SU-DHL-6 (cell line): ENCODE measurements around the gene SPECC1.
A peak's percentile ranks its signal among the peaks of the same experiment; 100 is the strongest.

Experiments
- H2AFZ ChIP-seq: fragments of 200-600 bp; sonication (generic); 2 replicates; pipeline ENCODE4 v1.6.1; 2014; ENCODE audit warnings: low read depth, mild to moderate bottlenecking, moderate library complexity, mixed read lengths, antibody characterized with exemption, low read length; ENCODE audit not compliant: severe bottlenecking
- H3F3A ChIP-seq: fragments of 200-600 bp; shearing (Covaris generic); 2 replicates; pipeline ENCODE4 v1.6.0; 2016; ENCODE audit warnings: antibody characterized with exemption, mild to moderate bottlenecking; ENCODE audit not compliant: insufficient read depth
- H3K27ac ChIP-seq: fragments of 200-600 bp; sonication (generic); 2 replicates; pipeline ENCODE4 v1.5.1; 2016; ENCODE audit warnings: low read depth, mild to moderate bottlenecking, low read length, moderate library complexity, mixed read lengths
- H3K27me3 ChIP-seq: fragments of 200-600 bp; sonication (generic), shearing (Covaris generic); 2 replicates; pipeline ENCODE4 v1.6.0; 2014; ENCODE audit warnings: mild to moderate bottlenecking, low read length
- H3K36me3 ChIP-seq: fragments of 200-600 bp; sonication (generic); 2 replicates; pipeline ENCODE4 v1.6.1; 2014; ENCODE audit warnings: mild to moderate bottlenecking, low read length, mixed read lengths
- H3K4me2 ChIP-seq: fragments of 300-600, 200-600 bp; shearing (Covaris generic), sonication (generic); 2 replicates; pipeline ENCODE4 v1.6.0; 2014; ENCODE audit warnings: low read length, low read depth, mild to moderate bottlenecking; ENCODE audit not compliant: poor library complexity, severe bottlenecking
- H3K4me3 ChIP-seq: fragments of 200-600 bp; sonication (generic); 2 replicates; pipeline ENCODE4 v1.5.1; 2014; ENCODE audit warnings: antibody characterized with exemption, low read length, mild to moderate bottlenecking, mixed read lengths; ENCODE audit not compliant: insufficient read depth, poor library complexity, severe bottlenecking
- H3K79me2 ChIP-seq: fragments of 200-600 bp; sonication (generic); 2 replicates; pipeline ENCODE4 v1.6.1; 2014; ENCODE audit warnings: mild to moderate bottlenecking, low read length, moderate library complexity; ENCODE audit not compliant: insufficient read depth
- H3K9ac ChIP-seq: fragments of 200-600 bp; sonication (generic); 2 replicates; pipeline ENCODE4 v1.7.0; 2014; ENCODE audit warnings: mild to moderate bottlenecking, low read length
- H3K9me2 ChIP-seq: fragments of 200-600 bp; sonication (generic); replicated peaks from 2 replicates; pipeline ENCODE4 v1.6.1; 2014; ENCODE audit warnings: low read length; ENCODE audit not compliant: insufficient read depth
- H3K9me3 ChIP-seq: fragments of 200-600 bp; sonication (generic); 2 replicates; pipeline ENCODE4 v1.6.1; 2014; ENCODE audit warnings: low read length, mixed read lengths; ENCODE audit not compliant: insufficient read depth
- H4K20me1 ChIP-seq: fragments of 200-600 bp; sonication (generic); 2 replicates; pipeline ENCODE4 v1.6.1; 2014; ENCODE audit warnings: low read depth, mild to moderate bottlenecking, antibody characterized with exemption, low read length, moderate library complexity, mixed read lengths
- EZH2phosphoT487 ChIP-seq: fragments of 200-600 bp; sonication (generic), shearing (Covaris generic); conservative IDR thresholded peaks from 2 replicates; pipeline ENCODE4 v1.6.1; 2018; ENCODE audit warnings: mild to moderate bottlenecking, antibody characterized with exemption, low read length, moderate library complexity, mixed read lengths
- TF ChIP-seq, protein P1 (sequence below): fragments of 200-600 bp; sonication (generic); IDR thresholded peaks from one replicate; pipeline ENCODE4 v1.5.1; 2017; ENCODE audit warnings: antibody characterized with exemption, mild to moderate bottlenecking, low read length, moderate library complexity; ENCODE audit not compliant: insufficient read depth, poor library complexity, severe bottlenecking

Gene SPECC1

DNA sequence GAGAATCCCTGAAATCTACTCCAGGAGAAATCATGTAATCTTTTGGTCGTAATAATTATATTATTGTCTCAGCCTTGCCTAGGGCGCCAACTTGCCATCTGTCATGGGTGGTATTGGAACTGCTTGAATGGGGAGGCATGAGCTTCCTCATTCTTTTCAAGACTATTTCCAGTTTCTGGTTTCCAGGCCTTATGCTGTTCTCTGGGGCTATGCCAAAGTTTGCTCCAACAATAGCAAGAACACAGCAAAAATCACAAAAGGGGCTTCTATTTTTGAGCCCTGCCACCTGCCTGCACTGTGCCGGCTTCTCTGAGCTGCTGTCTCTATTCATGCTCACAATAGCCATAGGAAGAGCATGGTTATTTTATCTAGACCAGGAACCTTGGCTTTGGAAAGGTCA is 111.7 kb downstream of the SPECC1 start:
- H3K9me2 ChIP-seq = no peaks in the 10 kb centered on the region
- no peaks in the 10 kb centered on the region for H3K9me3 ChIP-seq
- H3K36me3 ChIP-seq = no peaks in the 10 kb centered on the region
- no peaks in the 10 kb centered on the region for H3K27me3 ChIP-seq
- no peak overlapping the region for H3K9ac ChIP-seq
- H3F3A ChIP-seq = no peaks in the 10 kb centered on the region
- H3K4me2 ChIP-seq = no peak overlapping the region
- no peak overlapping the region for H3K27ac ChIP-seq
- no peaks in the 10 kb centered on the region for H4K20me1 ChIP-seq
- H2AFZ ChIP-seq = no peak overlapping the region
- H3K79me2 ChIP-seq = no peaks in the 10 kb centered on the region
- H3K4me3 ChIP-seq = no peak overlapping the region
- TF ChIP-seq, protein P1, sequence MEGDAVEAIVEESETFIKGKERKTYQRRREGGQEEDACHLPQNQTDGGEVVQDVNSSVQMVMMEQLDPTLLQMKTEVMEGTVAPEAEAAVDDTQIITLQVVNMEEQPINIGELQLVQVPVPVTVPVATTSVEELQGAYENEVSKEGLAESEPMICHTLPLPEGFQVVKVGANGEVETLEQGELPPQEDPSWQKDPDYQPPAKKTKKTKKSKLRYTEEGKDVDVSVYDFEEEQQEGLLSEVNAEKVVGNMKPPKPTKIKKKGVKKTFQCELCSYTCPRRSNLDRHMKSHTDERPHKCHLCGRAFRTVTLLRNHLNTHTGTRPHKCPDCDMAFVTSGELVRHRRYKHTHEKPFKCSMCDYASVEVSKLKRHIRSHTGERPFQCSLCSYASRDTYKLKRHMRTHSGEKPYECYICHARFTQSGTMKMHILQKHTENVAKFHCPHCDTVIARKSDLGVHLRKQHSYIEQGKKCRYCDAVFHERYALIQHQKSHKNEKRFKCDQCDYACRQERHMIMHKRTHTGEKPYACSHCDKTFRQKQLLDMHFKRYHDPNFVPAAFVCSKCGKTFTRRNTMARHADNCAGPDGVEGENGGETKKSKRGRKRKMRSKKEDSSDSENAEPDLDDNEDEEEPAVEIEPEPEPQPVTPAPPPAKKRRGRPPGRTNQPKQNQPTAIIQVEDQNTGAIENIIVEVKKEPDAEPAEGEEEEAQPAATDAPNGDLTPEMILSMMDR = no peak
- TF ChIP-seq EZH2phosphoT487 = no peak

GRCh38 chr17:20121359-20122253 is 112.4 kb downstream of the SPECC1 start:
- H3K36me3 ChIP-seq = no peaks in the 10 kb centered on the region
- H3K79me2 ChIP-seq = no peaks in the 10 kb centered on the region
- no peak overlapping the region for H3K4me2 ChIP-seq
- H2AFZ ChIP-seq = no peak overlapping the region
- no peaks in the 10 kb centered on the region for H4K20me1 ChIP-seq
- H3K27ac ChIP-seq = no peak overlapping the region
- no peaks in the 10 kb centered on the region for H3F3A ChIP-seq
- H3K9me3 ChIP-seq = no peaks in the 10 kb centered on the region
- H3K9ac ChIP-seq = no peak overlapping the region
- no peaks in the 10 kb centered on the region for H3K9me2 ChIP-seq
- no peak overlapping the region for H3K4me3 ChIP-seq
- TF ChIP-seq, protein P1 = peak; percentile 76
- TF ChIP-seq EZH2phosphoT487 = no peak
- H3K27me3 ChIP-seq = no peaks in the 10 kb centered on the region

DNA sequence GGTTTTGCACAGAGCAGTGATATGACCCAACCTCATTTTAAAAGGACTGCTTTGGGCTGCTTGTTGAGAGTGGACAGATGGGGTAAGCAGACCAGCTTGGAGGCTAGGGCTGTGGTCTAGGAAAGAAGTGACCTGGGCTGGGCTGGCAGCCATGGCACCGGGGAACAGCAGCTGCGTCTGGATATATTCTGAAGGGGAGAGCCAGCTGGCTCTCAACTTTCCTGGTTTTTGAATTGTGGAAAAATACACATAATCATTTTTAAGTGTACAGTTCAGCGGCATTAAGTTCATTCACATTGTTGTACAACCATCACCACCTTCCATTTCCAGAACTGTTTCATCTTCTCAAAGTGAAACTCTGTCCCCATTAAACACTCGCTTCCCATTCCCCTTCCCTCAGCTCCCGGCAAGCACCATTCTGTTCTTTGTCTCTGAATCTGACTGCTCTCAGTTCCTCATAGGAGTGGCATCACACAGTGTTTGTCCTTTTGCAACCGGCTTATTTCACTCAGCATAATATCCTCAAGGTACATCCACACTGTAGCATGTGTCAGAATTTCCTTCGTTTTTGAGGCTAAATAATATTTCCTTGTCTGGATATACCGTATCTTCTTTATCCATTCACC is 113.2 kb downstream of the SPECC1 start:
- no peak overlapping the region for H3K4me2 ChIP-seq
- H3K9me3 ChIP-seq = no peaks in the 10 kb centered on the region
- no peaks in the 10 kb centered on the region for H4K20me1 ChIP-seq
- H3K36me3 ChIP-seq = no peaks in the 10 kb centered on the region
- H3F3A ChIP-seq = no peaks in the 10 kb centered on the region
- no peak overlapping the region for H3K4me3 ChIP-seq
- H3K27me3 ChIP-seq = no peaks in the 10 kb centered on the region
- no peak overlapping the region for H2AFZ ChIP-seq
- no peak overlapping the region for H3K9ac ChIP-seq
- H3K79me2 ChIP-seq = no peaks in the 10 kb centered on the region
- H3K9me2 ChIP-seq = no peaks in the 10 kb centered on the region
- TF ChIP-seq EZH2phosphoT487 = no peak
- TF ChIP-seq, protein P1 = no peak
- no peak overlapping the region for H3K27ac ChIP-seq
